CD4-positive, alpha-beta T cell treated with Interleukin-17A for 1 hour (primary cell): ENCODE results near the gene CNRIP1.

Experiments
- DNase-seq: peaks from one replicate; pipeline ENCODE4 v3.0.0-alpha.2; 2020

The CNRIP1 gene

DNA sequence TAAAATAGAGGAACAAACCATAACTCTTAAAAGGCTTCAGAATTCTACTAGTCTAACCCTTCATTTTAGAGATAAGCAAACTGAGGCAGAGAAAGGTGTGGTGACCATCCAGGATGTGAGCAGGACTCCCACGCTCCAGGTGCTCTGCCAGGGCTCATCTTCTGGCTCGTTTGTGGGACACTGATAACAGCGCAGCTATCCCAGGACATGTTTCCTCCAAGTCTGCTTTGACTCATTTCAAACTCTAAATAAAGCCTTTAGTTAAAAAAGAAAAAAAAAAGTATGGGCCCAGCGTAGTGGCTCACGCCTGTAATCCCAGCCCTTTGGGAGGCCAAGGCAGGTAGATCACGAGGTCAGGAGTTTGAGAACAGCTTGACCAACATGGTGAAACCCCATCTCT, 28.4 kb downstream of the CNRIP1 start:
- no peak for DNase-seq

- DNase-seq: no peak
Measured at GRCh38 chr2:68290901-68291300, 28.8 kb downstream of the CNRIP1 start.

GRCh38 chr2:68287580-68288441, 31.9 kb downstream of the CNRIP1 start:
- DNase-seq: no peak

- no peak for DNase-seq
Measured at GRCh38 chr2:68284896-68285295, 34.9 kb downstream of the CNRIP1 start.

- no peak for DNase-seq
Measured at GRCh38 chr2:68283419-68283812, 36.3 kb downstream of the CNRIP1 start.

DNA sequence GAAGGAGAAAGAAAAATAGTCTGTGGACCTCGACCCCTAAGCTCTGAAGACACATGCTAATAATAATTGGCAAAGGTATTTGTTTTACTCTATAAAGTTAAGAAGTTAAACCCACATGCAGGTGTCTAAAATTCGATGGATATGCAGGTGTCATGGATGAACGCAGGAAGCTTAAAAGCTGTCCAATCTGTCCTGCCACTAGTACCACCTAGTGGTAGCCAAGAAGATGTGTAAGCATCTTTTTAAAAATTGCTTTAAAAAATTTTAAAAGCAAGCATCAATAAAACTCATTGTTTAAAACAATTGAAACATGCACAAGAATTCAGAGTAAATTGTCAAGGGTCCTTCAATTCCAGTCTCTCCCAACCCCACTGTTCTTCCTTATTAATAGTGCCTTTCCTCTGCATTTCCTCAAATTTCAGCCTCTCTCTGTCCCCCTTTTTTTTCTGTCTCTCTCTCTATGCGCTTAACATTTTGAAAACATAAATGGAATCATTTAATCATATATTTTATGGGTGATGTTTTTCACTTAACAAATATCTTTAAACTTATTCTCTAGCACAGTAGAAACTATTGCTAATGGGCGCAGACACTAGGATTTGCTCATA, 36.8 kb downstream of the CNRIP1 start:
- peak; percentile 62 for DNase-seq

DNA sequence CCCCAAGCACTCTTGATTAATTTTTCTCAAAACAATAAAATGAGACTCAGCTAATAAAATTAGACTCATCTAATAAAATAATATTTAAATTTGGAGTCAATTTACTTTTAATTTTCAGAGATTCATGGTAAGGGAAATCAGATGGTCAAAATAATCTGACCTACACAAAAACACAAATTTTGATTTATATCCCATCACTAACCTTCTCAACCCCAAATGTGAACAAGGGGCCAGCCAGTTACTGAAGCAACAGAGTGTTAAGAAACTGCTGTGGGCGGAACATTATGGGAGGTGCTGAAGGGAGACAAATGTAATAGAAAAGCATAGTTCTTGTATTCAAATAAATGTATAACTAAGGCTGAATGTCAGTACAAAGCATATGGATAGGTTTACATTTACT, 39.0 kb downstream of the CNRIP1 start:
- no peak for DNase-seq

DNA sequence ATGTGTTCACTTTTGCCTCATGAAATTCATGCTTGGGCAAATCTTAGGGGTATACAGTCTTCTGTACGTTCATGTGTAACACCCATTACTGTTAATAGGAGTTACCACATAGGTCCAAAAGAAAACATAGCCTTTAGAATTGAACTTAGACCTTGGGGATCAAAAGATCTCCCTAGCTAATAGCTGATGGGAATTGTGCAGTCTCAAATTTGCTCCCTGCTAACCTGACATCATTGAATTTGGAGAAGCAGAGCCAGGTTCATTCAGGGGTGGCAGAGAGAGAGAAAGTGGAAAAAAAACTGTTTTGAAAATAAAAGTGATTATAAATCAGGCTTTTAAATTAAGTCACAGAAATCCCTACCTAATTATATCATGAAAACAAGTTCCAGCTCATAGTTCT, 39.4 kb downstream of the CNRIP1 start:
- no peak for DNase-seq

DNA sequence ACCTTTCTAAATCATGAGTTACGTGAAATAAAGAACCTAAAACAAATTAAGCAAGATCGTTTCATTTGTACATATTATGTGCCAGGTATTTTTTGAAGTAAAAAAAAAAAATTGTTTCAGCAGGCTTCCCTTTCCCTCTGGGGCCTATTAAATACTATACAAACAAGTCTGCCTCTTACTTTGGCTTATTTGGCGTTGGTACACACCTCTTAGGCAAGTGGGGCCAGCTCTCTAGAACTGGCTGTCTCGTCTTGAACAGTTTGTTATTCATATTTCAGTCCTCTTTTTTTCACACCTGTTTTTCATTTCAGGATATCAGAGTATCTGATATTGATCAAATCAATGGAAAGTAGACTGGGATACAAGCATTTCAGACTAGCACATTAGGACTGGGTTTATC, 40.1 kb downstream of the CNRIP1 start:
- DNase-seq: no peak

DNA sequence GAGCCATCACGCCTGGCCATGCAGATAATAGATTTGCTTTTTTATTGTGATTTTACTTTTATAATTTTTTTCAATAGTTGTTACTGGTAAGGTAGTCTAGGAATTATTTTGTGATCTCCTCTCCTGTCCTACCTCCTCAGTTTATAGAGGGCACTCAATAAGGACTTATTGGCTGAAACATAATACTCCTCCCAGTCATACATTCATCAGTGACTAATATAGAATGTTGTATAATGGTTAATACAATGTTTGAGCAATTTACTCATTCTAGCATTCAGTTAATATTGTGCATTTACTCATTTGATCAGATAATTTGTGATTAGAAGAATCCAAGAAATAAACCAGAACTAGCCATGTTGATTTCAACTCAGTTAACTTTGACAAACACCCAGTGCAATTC, 41.6 kb downstream of the CNRIP1 start:
- no peak for DNase-seq

DNA sequence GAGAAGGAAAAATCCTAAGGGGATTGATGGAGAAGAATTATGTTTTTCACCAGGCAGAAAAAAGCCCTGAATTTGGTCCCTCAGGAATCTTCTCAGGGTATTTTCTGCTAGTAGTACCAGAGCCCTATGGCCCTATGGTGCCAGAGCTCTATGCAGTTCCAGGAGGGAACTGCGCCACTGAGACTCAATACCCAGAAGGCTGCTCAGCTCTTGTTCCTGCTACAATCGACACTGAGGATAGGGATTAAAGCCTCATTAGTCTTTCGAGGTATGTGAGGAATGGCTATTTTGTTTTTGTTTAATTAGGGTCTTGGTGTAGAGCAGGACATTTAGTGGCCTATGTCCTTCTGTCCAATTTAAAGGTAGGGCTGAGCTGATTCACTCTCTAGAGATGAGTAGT, 45.7 kb downstream of the CNRIP1 start:
- no peak for DNase-seq

DNA sequence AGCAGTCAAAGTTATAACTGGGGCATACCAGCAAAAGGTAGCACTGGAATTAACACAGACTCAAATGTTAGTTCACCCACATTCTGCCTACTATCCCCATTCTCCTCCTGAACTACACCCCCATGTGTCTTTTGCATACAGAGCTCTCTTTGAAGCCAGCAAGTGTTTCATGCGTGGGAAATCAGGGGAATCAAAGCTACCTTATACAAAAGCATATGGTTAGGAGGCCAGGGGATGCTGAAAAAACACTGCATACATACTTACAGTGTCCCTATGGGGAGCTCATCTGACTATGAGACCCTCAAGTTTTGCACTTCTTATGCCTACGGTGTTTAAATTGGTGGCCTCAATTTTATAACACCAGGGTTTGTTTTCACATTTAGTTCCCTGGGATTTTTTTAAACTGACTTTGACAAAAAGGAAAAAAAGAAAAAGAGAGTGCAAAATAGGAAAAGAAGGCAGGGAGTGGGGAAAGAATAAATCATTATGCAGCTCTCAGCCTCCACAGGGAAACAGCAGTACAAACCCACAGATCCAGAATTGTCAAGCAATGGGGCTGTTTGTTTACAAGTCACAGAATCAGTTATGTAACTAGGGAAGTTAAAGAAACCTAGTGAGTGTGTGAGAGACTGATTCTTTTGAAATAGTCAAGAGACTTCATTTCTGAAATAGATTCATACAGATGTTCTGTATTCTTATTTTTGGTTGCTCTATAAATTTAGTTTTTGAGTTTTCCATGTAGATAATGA, 47.3 kb downstream of the CNRIP1 start:
- no peak for DNase-seq

GRCh38 chr2:68266655-68267054, 53.1 kb downstream of the CNRIP1 start:
- DNase-seq: no peak

GRCh38 chr2:68263632-68264031, 56.1 kb downstream of the CNRIP1 start:
- no peak for DNase-seq

DNA sequence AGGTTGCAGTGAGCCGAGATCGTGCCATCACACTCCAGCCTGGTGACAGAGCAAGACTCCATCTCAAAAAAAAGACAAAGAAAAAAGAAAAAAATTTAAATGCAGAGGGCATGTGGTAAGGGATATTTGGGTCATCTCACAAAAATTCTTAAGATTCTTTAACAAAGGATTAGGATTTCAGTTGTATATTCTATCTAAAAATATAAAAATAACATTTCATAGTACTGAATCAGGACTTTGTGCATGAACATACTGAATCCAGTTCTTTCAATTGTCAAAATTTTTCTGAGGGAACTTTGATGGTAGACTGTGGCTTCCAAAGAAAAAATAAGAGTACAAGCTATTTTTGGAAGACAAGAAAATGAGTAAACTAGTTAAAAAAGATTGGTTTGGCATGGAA, 60.9 kb downstream of the CNRIP1 start:
- no peak for DNase-seq

DNA sequence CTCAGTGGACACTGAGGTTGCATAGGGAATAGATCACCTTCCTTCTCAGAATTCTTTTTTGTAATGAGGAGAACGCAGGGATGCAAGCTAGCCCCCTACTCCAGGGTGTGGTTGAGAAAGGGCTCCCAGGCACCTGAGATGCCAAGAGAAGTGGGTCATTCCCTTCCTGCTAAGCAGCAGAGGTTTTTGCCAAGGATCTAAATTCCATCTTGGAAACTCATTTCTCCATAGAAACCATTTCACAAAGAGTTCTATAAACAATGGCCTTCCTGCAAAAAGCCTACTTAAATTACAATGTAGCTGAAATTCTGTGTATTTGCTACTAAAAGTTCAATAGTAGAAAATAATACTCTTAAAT, 63.7 kb downstream of the CNRIP1 start:
- no peak for DNase-seq

GRCh38 chr2:68253219-68254068, 66.3 kb downstream of the CNRIP1 start:
- DNase-seq: peak; percentile 67

DNA sequence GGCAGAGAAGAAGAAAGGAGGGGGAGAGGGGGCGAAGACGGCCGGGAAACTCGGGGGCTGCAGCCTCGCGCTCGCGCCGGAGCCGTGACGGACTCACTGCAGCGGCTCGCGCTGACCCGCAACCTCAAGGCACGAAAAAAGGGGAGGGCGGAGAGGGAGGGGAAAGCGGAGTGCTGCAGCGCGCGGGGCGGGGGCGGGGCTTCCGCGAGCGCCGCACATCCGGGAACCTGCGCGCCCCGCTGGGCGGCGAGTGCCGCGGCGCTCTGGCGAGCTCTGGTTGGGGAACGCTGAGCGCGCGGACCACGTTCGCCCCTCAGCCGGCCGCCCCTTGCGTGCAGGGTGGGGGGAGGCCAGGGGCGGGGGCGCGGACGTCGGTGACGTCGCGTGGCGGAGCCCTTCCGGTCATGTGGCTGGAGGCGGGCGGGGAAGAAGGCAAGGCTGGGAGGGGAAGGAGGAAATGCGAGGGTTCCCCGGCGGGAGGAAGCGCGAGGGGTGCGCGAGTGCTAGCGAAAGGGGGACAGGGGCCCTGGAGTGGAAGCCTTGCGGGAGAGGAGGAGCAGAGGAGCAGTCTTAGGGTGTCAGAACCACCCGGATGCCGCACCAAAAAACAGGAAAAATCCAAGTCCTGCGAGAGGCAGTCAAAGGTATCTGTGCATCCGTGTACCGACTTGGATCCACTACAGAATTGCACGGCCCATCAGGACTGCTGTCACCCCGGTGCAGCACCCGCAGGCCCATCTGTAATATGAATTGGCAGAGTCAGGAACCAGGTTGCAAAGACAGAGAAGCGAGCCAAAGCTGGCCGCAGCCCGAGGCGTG, 67.1 kb downstream of the CNRIP1 start, which contains the start of gene PPP3R1:
PPP3R1 (minus strand) TSS at position 133 of the 819 bp plus-strand sequence. CDS start 405 bp downstream, outside the sequence.
- peak; percentile 96 for DNase-seq

DNA sequence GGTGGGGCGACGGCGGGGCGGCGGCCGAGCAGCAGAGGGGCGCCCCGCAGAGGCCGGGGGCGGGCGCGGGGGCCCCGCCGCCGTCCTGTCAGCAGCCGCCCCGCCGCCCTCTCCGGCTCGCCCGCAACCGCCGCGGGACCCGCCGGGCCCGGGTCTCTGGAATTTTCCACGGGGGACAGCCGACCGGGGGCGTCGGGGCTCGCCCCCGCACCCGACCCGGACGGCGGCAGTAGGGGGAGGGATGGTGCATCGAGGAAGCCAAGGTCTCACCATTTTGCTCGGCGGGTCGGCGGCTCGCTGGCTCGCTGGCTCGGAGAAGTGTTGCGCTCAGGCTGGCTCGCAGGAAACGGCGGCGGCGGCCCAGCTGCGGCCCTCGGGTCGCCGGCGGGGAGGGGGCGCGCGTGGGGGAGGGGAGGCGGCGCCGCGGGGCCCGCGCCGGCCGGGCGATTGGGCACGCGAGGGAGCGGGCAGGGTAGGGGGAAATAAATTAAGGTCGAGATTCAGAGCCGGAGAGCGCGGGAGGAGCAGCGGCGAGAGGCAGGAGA, 67.8 kb downstream of the CNRIP1 start:
- DNase-seq: no peak

GRCh38 chr2:68251187-68251854, 68.4 kb downstream of the CNRIP1 start:
- peak; percentile 91 for DNase-seq

DNA sequence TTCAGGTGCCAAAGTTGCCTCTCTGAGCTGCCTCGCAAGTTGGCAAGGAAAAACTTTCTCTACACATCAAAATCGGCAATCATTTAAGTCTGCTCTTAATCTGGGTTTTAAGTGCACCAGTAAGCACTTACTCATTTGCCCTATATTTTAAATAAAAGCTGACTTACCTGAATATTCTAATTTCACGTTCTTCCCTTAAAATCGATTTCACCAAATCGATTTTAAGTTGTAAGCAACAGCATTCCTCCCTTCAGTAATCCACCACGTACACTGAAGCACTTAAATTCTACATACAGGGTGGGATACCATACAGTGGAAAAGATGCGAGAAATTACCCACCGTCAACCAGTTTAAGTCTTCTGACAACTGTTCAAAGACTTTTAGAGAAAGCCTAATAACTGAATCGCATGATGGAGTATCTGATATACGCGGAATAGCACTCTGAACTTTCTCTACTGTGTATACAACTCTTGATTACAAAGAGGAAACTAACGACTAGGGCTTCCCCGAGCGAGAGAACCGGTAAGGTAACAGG, 69.0 kb downstream of the CNRIP1 start:
- no peak for DNase-seq
